Bronchial epithelial cell (primary cell): ENCODE results near the gene PLIN1. TPM values are rescaled to one million over a fixed set of nuclear protein-coding genes. Genes with fewer than 3 reads are reported as not detected.
A peak's percentile ranks its signal among the peaks of the same experiment; 100 is the strongest.

ENCODE experiments used
- DNase-seq: peaks from one replicate; pipeline ENCODE4 v3.0.0-alpha.2; 2010; ENCODE audit warnings: low read depth
- FAIRE-seq: peaks from 2 replicates; lab custom pipeline; 2011; peaks lifted over from hg19 to GRCh38; lab: Jason Lieb, UNC
- H3K27me3 ChIP-seq: 2 replicates; pipeline ENCODE4 v1.5.1; 2011; ENCODE audit warnings: low read length; ENCODE audit not compliant: control insufficient read depth, insufficient read depth
- H3K36me3 ChIP-seq: 2 replicates; pipeline ENCODE4 v1.5.1; 2011; ENCODE audit warnings: low read length; ENCODE audit not compliant: control insufficient read depth, insufficient read depth
- H3K4me3 ChIP-seq: 2 replicates; pipeline ENCODE4 v1.5.1; 2011; ENCODE audit warnings: mild to moderate bottlenecking, low read depth, low read length, control low read depth
- CTCF ChIP-seq: IDR thresholded peaks from 2 replicates; pipeline ENCODE4 v1.5.1; 2011; ENCODE audit warnings: mild to moderate bottlenecking, moderate library complexity, low read length, control low read depth, inconsistent platforms; ENCODE audit not compliant: insufficient read depth, severe bottlenecking
- total RNA-seq: library from RNA; depleted of rRNA; stranded (reverse); fragments of >200 nt; gene quantifications from 2 replicates; pipeline ENCODE4 v1.2.1, GENCODE V29; 2014

PLIN1 gene
- total RNA-seq, 1 donor from 2014 or later, result under 0.01 TPM

GRCh38 chr15:89662893-89663626 lies 16.1 kb downstream of the PLIN1 start:
- FAIRE-seq (no peak), DNase-seq (peak; percentile 47)
- no peaks in the 10 kb centered on the region for H3K36me3 ChIP-seq
- TF ChIP-seq CTCF, result no peak
- H3K4me3 ChIP-seq, result no peak overlapping the region
- H3K27me3 ChIP-seq, result no peaks in the 10 kb centered on the region

- TF ChIP-seq CTCF, result no peak
- H3K27me3 ChIP-seq, result no peaks in the 10 kb centered on the region
- no peak for DNase-seq
- H3K4me3 ChIP-seq, result no peak overlapping the region
- no peak for FAIRE-seq
- no peaks in the 10 kb centered on the region for H3K36me3 ChIP-seq
These were observed 18.6 kb downstream of the PLIN1 start for GRCh38 chr15:89660556-89660955.

- no peaks in the 10 kb centered on the region for H3K36me3 ChIP-seq
- no peak overlapping the region for H3K4me3 ChIP-seq
- TF ChIP-seq CTCF, result no peak
- FAIRE-seq, result no peak
- DNase-seq, result no peak
- peaks cover 3% of the 10 kb centered on the region for H3K27me3 ChIP-seq
These were observed 19.9 kb downstream of the PLIN1 start for GRCh38 chr15:89659295-89659694.

- H3K36me3 ChIP-seq, result no peaks in the 10 kb centered on the region
- H3K4me3 ChIP-seq, result no peak overlapping the region
- DNase-seq (no peak), FAIRE-seq (no peak)
- no peak for TF ChIP-seq CTCF
- H3K27me3 ChIP-seq, result peaks cover 4% of the 10 kb centered on the region
These were observed 21.4 kb downstream of the PLIN1 start for GRCh38 chr15:89657686-89658200.

GRCh38 chr15:89656116-89656815 lies 22.9 kb downstream of the PLIN1 start:
- peaks cover 4% of the 10 kb centered on the region for H3K27me3 ChIP-seq
- DNase-seq (no peak), FAIRE-seq (no peak)
- H3K4me3 ChIP-seq, result no peak overlapping the region
- TF ChIP-seq CTCF, result no peak
- H3K36me3 ChIP-seq, result no peaks in the 10 kb centered on the region
